ENCODE data around the gene UNC13A.

DNA sequence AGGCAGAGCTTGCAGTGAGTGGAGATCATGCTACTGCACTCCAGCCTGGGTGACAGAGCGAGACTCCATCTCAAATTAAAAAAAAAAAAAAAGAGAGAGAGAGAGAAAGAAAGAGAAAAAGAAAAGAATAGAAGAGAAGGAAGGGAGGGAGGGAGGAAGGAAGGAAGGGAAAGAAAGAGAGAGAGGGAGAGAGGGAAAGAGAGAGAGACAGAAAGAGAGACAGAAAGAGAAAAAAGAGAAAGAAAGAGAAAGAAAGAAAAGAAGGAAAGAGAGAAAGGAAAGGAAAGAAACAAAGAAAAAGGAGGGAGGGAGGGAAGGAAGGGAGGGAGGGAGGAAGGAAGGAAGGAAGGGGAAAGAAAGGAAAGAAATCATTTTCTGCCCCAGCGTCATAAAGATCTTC, 7.0 kb upstream of the UNC13A start:
- TF ChIP-seq, protein P1, sequence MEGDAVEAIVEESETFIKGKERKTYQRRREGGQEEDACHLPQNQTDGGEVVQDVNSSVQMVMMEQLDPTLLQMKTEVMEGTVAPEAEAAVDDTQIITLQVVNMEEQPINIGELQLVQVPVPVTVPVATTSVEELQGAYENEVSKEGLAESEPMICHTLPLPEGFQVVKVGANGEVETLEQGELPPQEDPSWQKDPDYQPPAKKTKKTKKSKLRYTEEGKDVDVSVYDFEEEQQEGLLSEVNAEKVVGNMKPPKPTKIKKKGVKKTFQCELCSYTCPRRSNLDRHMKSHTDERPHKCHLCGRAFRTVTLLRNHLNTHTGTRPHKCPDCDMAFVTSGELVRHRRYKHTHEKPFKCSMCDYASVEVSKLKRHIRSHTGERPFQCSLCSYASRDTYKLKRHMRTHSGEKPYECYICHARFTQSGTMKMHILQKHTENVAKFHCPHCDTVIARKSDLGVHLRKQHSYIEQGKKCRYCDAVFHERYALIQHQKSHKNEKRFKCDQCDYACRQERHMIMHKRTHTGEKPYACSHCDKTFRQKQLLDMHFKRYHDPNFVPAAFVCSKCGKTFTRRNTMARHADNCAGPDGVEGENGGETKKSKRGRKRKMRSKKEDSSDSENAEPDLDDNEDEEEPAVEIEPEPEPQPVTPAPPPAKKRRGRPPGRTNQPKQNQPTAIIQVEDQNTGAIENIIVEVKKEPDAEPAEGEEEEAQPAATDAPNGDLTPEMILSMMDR (IDR thresholded peaks at IDR 0.05; ENCODE audit: borderline replicate concordance, extremely low read depth, low read length, poor library complexity, severe bottlenecking) = no peak
- TF ChIP-seq EZH2 (IDR thresholded peaks at IDR 0.05; ENCODE audit: borderline replicate concordance, low read depth, low read length, severe bottlenecking) = no peak
